GM12801 (cell line): ENCODE data around the gene PTMA.

Experiments
- TF ChIP-seq, protein P1 (sequence below): IDR thresholded peaks from one replicate; pipeline ENCODE4 v1.5.1; 2011; ENCODE audit warnings: control low read depth; ENCODE audit not compliant: insufficient read length; ENCODE audit errors: extremely low read depth

Gene PTMA

DNA sequence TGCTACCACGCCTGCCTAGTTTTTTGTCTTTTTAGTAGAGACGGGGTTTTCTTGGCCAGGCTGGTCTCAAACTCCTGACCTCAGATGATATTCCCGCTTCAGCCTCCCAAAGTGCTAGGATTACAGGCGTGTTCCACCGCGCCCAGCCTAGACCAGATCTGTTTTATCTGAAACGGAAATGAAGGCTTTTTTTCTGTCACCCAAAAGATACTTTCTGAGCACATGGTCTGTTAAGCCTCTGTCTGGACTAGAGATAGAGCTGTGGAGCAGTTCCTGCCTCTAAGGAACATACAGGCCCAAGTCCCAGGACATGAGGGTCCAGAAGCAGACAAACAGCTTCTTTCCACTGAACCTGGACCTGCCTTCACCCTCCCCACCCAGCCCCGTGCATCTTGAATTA lies 43.6 kb upstream of the PTMA start:
- TF ChIP-seq, protein P1, sequence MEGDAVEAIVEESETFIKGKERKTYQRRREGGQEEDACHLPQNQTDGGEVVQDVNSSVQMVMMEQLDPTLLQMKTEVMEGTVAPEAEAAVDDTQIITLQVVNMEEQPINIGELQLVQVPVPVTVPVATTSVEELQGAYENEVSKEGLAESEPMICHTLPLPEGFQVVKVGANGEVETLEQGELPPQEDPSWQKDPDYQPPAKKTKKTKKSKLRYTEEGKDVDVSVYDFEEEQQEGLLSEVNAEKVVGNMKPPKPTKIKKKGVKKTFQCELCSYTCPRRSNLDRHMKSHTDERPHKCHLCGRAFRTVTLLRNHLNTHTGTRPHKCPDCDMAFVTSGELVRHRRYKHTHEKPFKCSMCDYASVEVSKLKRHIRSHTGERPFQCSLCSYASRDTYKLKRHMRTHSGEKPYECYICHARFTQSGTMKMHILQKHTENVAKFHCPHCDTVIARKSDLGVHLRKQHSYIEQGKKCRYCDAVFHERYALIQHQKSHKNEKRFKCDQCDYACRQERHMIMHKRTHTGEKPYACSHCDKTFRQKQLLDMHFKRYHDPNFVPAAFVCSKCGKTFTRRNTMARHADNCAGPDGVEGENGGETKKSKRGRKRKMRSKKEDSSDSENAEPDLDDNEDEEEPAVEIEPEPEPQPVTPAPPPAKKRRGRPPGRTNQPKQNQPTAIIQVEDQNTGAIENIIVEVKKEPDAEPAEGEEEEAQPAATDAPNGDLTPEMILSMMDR, result no peak

DNA sequence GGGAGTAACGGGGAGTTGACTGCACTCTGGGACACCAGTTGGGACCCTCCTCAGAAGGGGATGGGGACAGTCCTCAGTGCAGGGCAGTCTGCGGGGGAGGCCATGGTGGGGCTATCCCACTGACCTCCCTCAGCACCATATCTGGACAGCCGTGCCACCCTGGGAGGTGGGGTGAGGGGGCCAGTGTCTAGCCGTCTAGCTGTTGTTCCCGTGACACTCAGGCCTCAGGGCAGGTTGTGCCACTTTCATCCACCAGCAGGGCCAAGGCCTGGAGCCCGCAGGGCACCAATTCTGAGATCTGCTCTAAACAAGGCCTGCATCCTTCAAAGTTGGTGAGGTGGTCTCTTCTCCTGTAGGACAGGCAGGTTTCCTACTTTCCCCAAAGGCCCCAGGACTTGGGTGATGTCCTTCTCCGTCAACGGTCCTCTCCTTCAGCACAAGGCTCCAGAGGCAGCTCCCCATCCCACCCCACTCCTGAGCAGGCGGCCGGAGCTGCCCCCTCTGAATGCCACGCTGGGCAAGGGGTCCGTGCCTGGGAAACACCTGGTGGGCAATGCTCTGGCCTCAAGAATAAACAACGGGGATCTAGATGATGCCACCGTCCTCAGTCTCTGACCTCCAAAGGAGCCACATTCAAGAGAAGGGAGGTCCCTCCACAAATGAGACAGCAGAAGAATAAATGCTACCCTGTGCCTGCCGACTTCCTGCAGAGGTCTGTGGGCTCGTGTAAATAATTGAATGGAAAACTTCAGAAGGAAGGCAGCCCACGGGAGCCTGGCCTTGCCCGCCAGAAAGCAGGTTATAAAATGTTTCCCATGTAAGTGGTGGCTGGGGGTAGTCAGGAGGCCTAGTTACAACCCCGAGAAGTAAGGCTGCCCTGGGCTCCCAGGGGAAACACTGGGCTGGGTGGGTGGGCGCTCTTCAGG lies 42.8 kb upstream of the PTMA start:
- TF ChIP-seq, protein P1, result no peak

DNA sequence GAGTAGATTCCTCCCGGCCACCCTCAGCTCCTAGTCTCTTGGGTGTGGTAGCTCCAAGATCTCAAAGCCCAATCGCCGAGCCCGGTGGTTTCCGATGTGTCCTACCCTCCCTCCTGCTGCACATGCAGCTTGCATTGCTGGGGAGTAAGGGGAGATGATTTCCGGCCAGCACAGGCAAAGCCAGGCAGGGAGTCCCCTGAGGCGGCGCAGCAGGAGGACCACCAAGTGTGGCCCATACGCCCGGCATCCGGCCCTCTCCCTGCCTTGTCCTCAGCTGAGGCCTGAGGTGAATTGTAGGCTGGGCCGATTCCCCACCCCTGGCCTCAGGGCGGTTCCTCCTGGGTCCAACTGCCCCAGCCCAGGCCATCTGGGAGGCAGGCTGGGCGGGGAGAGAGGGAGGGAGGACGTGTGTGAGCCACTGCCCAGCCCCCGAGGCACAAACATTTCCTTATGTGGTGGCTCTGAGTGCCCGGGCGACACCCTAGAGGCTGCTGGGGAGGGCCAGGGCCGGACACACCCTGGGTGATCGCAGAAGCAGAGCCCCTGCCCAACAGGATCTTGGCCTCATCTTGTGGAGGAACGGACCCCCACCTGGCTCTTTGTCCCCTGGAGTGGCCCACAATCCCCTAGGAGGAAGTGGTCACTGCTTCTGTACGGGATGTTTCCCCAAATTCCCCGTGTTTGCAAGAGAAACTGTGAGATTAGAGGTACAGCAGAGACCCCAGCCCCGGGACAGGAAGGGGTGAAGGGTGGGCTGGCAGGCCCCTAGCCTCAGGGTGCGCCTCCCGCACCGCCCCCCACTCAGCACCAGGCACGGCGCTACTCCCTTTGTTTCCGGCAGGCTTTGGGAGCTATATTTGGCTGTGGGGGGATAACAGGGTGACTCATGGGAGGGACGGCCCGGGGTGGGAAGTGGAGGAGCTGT lies 41.9 kb upstream of the PTMA start:
- TF ChIP-seq, protein P1, result no peak

DNA sequence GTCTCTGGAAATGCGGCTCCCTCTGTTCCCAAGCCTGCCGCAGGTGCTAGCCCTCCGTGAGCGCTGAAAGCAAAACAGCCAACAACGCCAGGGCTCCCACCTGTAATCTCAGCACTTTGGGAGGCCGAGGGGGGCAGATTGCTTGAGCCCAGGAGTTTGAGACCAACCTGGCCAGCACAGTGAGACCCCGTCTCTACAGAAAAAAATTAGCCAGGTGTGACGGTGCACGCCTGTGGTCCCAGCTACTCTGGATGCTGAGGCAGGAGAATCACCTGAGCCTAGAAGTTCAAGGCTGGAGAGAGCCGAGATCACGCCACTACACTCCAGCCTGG lies 41.3 kb upstream of the PTMA start:
- TF ChIP-seq, protein P1, result no peak

DNA sequence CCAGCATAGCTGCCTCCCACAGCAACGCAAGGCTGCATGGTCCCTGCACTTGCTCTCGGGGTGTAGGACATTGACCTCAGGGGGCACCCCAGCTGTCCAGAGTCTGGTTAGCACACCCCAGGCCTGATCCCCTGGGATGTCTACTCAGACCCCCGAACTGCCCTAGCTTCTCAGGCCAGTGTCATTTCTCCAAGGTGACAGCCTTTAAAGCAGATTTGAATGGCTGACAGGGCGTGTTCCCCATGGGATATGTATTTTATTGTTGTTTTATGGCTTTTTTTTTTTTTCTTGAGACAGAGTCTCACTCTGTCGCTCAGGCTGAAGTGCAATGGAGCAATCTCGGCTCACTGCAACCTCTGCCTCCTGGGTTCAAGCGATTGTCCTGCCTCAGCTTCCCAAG lies 40.8 kb upstream of the PTMA start:
- TF ChIP-seq, protein P1, result no peak

DNA sequence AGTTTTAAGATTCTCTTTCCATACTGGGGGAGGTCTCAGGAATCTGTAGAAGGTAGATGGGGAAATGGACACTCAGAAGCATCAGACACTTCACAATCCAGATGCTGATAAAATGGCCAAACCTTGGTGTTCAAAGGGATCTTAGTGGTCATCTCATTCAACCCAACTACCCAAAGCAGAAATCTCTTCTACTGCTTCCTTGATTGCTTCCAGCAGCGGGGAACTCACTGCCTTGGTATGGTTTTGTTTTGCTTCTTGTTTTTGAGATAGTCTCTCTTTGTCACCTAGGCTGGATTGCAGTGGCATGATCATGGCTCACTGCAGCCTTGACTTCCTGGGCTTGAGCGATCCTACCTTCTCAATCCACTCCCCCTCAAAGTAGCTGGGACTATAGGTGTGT lies 39.3 kb upstream of the PTMA start:
- TF ChIP-seq, protein P1, result no peak
